Measurements from ENCODE around the gene CAMTA1. TPM values are rescaled to one million over a fixed set of nuclear protein-coding genes. Genes with fewer than 3 reads are reported as not detected.

Gene CAMTA1
- total RNA-seq, 1 donor from 2014 or later: 77.6 TPM

- peaks cover 1% of the 10 kb centered on the region for H3K36me3 Mint-ChIP-seq (ENCODE audit: low read depth, unreplicated experiment)
- no peak overlapping the region for H3K27ac ChIP-seq (ENCODE audit: low read depth, low read length)
- TF ChIP-seq CTCF (IDR thresholded peaks at IDR 0.05; ENCODE audit: insufficient read depth, low read depth, low read length): no peak
- no peaks in the 10 kb centered on the region for H3K27me3 ChIP-seq (ENCODE audit: insufficient read depth, low read length)
- H3K4me3 ChIP-seq (ENCODE audit: insufficient read depth, low read depth, low read length): no peak overlapping the region
- no peak overlapping the region for H3K9ac ChIP-seq (ENCODE audit: low read length)
- H3K4me1 ChIP-seq (ENCODE audit: insufficient read depth, low read length): no peaks in the 10 kb centered on the region
- H2AFZ ChIP-seq (ENCODE audit: low read depth, low read length): no peak overlapping the region
- no peak for FAIRE-seq
- no peaks in the 10 kb centered on the region for H3K4me1 Mint-ChIP-seq (ENCODE audit: low read depth, unreplicated experiment)
- H4K20me1 ChIP-seq (ENCODE audit: insufficient read depth, low read length): no peaks in the 10 kb centered on the region
- no peak for DNase-seq (ENCODE audit: low read depth)
- H3K27ac Mint-ChIP-seq (ENCODE audit: unreplicated experiment): no peak overlapping the region
- H3K79me2 ChIP-seq (ENCODE audit: insufficient read depth, low read length): no peaks in the 10 kb centered on the region
- H3K9me3 Mint-ChIP-seq (ENCODE audit: unreplicated experiment): peaks cover 12% of the 10 kb centered on the region
- no peak overlapping the region for H3K4me3 Mint-ChIP-seq (ENCODE audit: unreplicated experiment)
- H3K9me3 ChIP-seq (ENCODE audit: insufficient read depth, low read depth, low read length): no peaks in the 10 kb centered on the region
- no peaks in the 10 kb centered on the region for H3K36me3 ChIP-seq (ENCODE audit: insufficient read depth, low read length)
- peaks cover 4% of the 10 kb centered on the region for H3K27me3 Mint-ChIP-seq (ENCODE audit: low read depth, unreplicated experiment)
- H3K4me2 ChIP-seq (ENCODE audit: low read length): no peak overlapping the region
These were observed 537.7 kb downstream of the CAMTA1 start for GRCh38 chr1:7322912-7323311.

- H3K4me1 ChIP-seq (ENCODE audit: insufficient read depth, low read length): no peaks in the 10 kb centered on the region
- H2AFZ ChIP-seq (ENCODE audit: low read depth, low read length): no peak overlapping the region
- no peaks in the 10 kb centered on the region for H3K79me2 ChIP-seq (ENCODE audit: insufficient read depth, low read length)
- Mint-ChIP-seq H3K9me3 (ENCODE audit: unreplicated experiment) (peaks cover 14% of the 10 kb centered on the region), H3K36me3 (ENCODE audit: low read depth, unreplicated experiment) (peaks cover 3% of the 10 kb centered on the region), H3K4me1 (ENCODE audit: low read depth, unreplicated experiment) (no peaks in the 10 kb centered on the region), H3K27me3 (ENCODE audit: low read depth, unreplicated experiment) (peaks cover 4% of the 10 kb centered on the region), H3K27ac (ENCODE audit: unreplicated experiment) (no peak overlapping the region), H3K4me3 (ENCODE audit: unreplicated experiment) (peak overlapping the region; percentile 15)
- H3K9ac ChIP-seq (ENCODE audit: low read length): no peak overlapping the region
- no peaks in the 10 kb centered on the region for H3K36me3 ChIP-seq (ENCODE audit: insufficient read depth, low read length)
- H3K27me3 ChIP-seq (ENCODE audit: insufficient read depth, low read length): no peaks in the 10 kb centered on the region
- TF ChIP-seq EZH2 (IDR thresholded peaks at IDR 0.05; ENCODE audit: insufficient read depth, low read length) (no peak), CTCF (IDR thresholded peaks at IDR 0.05; ENCODE audit: insufficient read depth, low read depth, low read length) (no peak)
- DNase-seq (ENCODE audit: low read depth) (no peak), FAIRE-seq (no peak)
- no peaks in the 10 kb centered on the region for H3K9me3 ChIP-seq (ENCODE audit: insufficient read depth, low read depth, low read length)
- no peak overlapping the region for H3K4me3 ChIP-seq (ENCODE audit: insufficient read depth, low read depth, low read length)
- no peaks in the 10 kb centered on the region for H4K20me1 ChIP-seq (ENCODE audit: insufficient read depth, low read length)
- no peak overlapping the region for H3K27ac ChIP-seq (ENCODE audit: low read depth, low read length)
- no peak overlapping the region for H3K4me2 ChIP-seq (ENCODE audit: low read length)
These were observed 540.0 kb downstream of the CAMTA1 start for GRCh38 chr1:7325254-7325653.

DNA sequence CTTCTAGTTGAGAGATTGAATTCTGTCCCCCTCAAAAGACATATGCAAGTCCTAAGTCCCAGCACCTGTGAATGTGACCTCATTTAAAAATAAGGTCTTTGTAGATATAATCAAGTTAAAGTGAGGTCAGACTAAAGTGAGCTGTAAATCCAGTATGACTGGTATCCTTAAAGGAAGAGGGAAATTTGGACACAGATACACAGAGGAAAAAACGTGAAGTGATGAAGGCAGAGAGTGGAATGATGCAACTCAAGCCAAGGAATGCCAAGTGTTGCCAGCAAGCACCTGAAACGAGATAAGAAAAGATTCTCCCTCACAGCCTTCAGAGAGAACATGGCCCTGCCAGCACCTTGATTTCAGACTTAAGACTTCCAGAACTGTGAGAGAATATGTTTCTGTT, 541.1 kb downstream of the CAMTA1 start:
- H3K27me3 ChIP-seq (ENCODE audit: insufficient read depth, low read length): no peaks in the 10 kb centered on the region
- H3K79me2 ChIP-seq (ENCODE audit: insufficient read depth, low read length): no peaks in the 10 kb centered on the region
- Mint-ChIP-seq H3K4me3 (ENCODE audit: unreplicated experiment) (no peak overlapping the region), H3K36me3 (ENCODE audit: low read depth, unreplicated experiment) (peaks cover 3% of the 10 kb centered on the region), H3K9me3 (ENCODE audit: unreplicated experiment) (peaks cover 12% of the 10 kb centered on the region), H3K4me1 (ENCODE audit: low read depth, unreplicated experiment) (no peaks in the 10 kb centered on the region), H3K27ac (ENCODE audit: unreplicated experiment) (no peak overlapping the region), H3K27me3 (ENCODE audit: low read depth, unreplicated experiment) (peaks cover 4% of the 10 kb centered on the region)
- no peaks in the 10 kb centered on the region for H3K36me3 ChIP-seq (ENCODE audit: insufficient read depth, low read length)
- no peak for FAIRE-seq
- no peak overlapping the region for H3K27ac ChIP-seq (ENCODE audit: low read depth, low read length)
- no peaks in the 10 kb centered on the region for H3K9me3 ChIP-seq (ENCODE audit: insufficient read depth, low read depth, low read length)
- no peak overlapping the region for H3K9ac ChIP-seq (ENCODE audit: low read length)
- no peak overlapping the region for H3K4me2 ChIP-seq (ENCODE audit: low read length)
- H4K20me1 ChIP-seq (ENCODE audit: insufficient read depth, low read length): no peaks in the 10 kb centered on the region
- TF ChIP-seq EZH2 (IDR thresholded peaks at IDR 0.05; ENCODE audit: insufficient read depth, low read length): no peak
- TF ChIP-seq CTCF (IDR thresholded peaks at IDR 0.05; ENCODE audit: insufficient read depth, low read depth, low read length): no peak
- DNase-seq (ENCODE audit: low read depth): no peak
- no peaks in the 10 kb centered on the region for H3K4me1 ChIP-seq (ENCODE audit: insufficient read depth, low read length)
- no peak overlapping the region for H3K4me3 ChIP-seq (ENCODE audit: insufficient read depth, low read depth, low read length)
- H2AFZ ChIP-seq (ENCODE audit: low read depth, low read length): no peak overlapping the region

Data from astrocyte (in vitro differentiated cells and primary cell).